SK-MEL-5 (cell line): ENCODE results near the gene PIM3. TPM values are rescaled to one million over a fixed set of nuclear protein-coding genes. Genes with fewer than 3 reads are reported as not detected.

ENCODE experiments used
- DNase-seq: peaks from one replicate; pipeline ENCODE4 v3.0.0-alpha.2; 2016; ENCODE audit warnings: low read depth, low spot score
- in situ Hi-C: cut with HindIII; loops from 2 replicates; pipeline ENCODE4 v1.10.0; 2016; ENCODE audit warnings: low sequenced_read_pairs, high pct_unique_total_duplicates, low pct_unique_long_range_greater_than_20kb
- polyA plus RNA-seq, 2 experiments: library from polyadenylated mRNA; depleted of rRNA; stranded (reverse); fragments of >200 nt; gene quantifications; 2 replicates each; pipeline ENCODE4 v1.2.3, GENCODE V29; 2015
- total RNA-seq: library from RNA; depleted of rRNA; stranded (reverse); fragments of >200 nt; shearing (Covaris generic); gene quantifications from 2 replicates; pipeline ENCODE4 v1.2.3, GENCODE V29; 2014; rRNA removed

The PIM3 gene
- 108 and 120 TPM in 2 replicates for total RNA-seq
- 176 and 178 TPM in 2 replicates for polyA plus RNA-seq (2015; cell fraction: cytosol; rRNA removed)
- polyA plus RNA-seq (2015; cell fraction: nucleus; rRNA removed) = 212 and 310 TPM in 2 replicates

- in situ Hi-C loops = no loop called here
Measured at GRCh38 chr22:49960159-49961004, at the start of gene PIM3. Gene PIM3, plus strand, starts transcription at chr22:49960772. Its CDS starts 176 bp downstream, at chr22:49960948.

GRCh38 chr22:49911881-49912625 lies 48.5 kb upstream of the PIM3 start:
- in situ Hi-C loops = no loop called here
- no peak for DNase-seq

More at GRCh38 chr22:49960159-49961004, at the start of gene PIM3:
- DNase-seq = peak; percentile 96

GRCh38 chr22:49913026-49913425 lies 47.5 kb upstream of the PIM3 start:
- in situ Hi-C loops = no loop called here
- DNase-seq = no peak

DNA sequence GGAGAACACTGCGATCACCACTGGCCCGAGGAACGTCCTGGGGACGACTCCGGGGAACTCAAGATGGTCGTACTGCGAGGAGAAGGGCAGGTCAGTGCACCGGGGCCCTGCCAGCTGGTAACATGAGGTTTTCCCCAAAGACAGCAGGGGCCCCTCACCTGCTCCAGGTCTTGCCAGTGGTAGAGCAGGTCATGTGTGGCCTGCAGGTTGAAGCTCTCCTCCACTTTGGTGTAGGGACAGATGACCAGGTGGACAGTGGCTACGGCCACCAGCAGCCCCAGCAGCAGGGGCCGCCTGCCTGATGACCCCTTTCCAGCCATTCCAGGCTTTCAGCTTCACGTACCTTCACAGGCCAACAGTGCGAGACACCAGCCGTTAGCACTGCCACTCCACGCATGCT lies 47.1 kb upstream of the PIM3 start:
- in situ Hi-C loops = no loop called here

DNA sequence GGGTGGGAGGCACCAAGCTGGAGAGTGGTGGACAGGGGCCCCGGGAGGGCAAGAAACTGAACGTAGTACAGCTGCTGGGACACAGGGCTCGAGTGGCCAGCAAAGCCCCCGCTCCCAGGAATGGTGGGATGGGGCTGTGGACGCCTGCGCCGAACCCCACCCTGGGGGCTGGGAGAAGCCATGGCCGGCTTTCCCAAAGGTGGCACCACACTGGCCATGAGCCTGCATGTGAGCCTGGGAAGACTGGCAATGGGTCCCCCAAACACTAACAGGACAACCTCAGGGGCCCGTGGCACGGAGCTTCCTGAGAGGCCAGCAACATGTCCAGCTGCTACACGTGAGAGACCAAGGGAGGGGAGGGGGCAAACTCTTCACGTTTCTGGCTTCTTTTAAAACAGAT lies 46.3 kb upstream of the PIM3 start:
- in situ Hi-C loops = no loop called here
- DNase-seq = no peak

More for the DNA sequence above, 47.1 kb upstream of the PIM3 start:
- no peak for DNase-seq

- in situ Hi-C loops = no loop called here
- no peak for DNase-seq
Measured at GRCh38 chr22:49915610-49916009, 45.0 kb upstream of the PIM3 start.

DNA sequence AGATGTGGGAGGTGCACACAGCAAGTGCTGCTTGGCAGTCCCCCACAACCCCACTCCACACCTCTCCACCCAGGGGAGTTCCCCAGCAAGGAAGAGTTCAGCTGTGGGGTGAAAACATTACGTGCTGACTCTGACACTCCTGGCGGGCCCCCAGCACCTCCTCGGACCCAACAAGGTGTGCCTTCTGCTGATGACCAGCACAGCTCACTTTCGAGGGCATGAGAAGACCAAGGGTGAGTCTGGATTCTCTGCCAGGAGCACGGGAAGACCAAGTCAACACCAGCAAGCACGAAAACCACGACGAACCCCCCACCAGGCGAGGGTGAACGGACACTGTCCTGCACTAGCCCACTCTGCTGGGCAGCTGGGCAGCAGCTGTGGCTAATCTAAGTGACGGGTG lies 43.7 kb upstream of the PIM3 start:
- no peak for DNase-seq
- in situ Hi-C loops = no loop called here

DNA sequence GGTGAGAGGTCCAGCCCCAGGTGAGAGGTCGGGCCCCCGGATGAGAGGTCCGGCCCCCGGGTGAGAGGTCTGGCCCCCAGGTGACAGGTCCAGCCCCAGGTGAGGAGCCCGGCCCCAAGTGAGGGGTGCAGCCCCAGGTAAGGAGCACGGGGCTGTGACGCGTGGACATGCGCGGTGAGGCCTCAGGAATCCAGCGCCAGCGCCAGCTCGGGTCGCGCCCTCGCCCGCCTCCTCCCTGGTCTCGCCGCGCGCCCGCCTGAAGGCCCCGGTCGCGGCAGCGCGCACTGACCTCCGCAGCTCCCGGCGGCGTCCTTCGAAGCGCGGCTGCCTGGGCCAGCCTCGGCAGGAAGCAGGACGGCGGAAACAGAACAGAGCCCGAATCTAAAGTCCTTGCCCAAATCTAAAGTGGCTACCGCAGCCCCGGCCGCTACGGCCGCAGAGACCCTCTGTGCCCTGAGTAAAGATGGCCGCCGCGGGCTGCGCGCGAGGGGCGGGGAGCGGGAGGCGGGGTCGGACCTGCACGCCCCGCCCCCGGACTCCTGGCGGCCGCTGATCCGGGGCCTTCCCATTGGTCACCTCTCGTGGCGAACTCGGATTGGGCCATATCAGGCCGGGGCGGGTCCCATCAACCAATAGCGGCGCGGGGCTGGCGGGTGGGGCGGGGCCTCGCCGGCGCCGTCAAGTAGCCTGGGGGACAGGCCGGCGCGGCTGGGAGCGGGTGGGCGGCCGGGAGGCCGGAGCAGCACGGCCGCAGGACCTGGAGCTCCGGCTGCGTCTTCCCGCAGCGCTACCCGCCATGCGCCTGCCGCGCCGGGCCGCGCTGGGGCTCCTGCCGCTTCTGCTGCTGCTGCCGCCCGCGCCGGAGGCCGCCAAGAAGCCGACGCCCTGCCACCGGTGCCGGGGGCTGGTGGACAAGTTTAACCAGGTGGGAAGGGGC lies 42.3 kb upstream of the PIM3 start, which contains the start of the genes ALG12 and CRELD2:
Gene ALG12 (minus strand): TSS at position 465 of the 937 bp plus-strand sequence. CDS start 4,673 bp downstream, outside the sequence.
Gene CRELD2 (plus strand): TSS at position 661 of the 937 bp plus-strand sequence. CDS start 136 bp downstream, at position 797.
- peak; percentile 97 for DNase-seq
- in situ Hi-C loops = no loop called here

DNA sequence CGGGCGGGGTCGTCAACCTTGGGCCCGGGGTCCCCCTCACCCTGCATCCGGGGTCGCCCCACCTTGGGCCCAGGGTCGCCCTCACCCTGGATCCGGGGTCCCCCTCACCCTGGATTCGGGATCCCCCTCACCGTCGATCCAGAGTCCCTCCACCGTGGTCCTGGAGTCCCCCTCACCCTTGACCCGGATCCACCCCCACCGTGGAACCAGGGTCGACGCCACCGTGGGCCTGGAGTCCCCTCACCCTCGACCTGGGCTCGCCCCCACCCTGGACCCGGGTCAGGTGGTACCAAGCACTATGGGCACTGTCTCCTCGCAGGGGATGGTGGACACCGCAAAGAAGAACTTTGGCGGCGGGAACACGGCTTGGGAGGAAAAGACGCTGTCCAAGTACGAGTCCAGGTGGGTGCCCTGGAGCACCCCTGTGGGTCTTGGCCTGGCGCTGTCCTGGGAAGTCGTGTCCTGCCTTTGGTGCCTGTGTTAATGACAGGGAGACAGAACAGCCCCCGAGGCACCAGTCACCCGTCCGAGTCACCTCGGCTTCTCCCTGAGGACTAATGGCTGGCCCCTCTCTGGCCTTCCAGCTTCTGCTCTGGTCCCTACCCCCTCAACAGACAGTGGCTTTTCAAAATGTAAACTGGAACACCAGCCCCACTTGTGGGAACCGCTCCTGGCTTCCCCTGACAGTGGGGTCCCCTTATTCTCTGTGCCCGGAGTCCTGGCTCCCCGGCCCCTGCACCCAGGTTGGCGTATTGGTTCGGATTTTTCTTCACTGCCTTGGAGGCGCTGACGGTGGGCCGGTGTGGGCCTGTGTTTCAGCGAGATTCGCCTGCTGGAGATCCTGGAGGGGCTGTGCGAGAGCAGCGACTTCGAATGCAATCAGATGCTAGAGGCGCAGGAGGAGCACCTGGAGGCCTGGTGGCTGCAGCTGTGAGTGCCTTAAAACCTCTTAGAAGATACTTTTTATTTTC lies 41.4 kb upstream of the PIM3 start:
- in situ Hi-C loops = no loop called here
- DNase-seq = no peak

DNA sequence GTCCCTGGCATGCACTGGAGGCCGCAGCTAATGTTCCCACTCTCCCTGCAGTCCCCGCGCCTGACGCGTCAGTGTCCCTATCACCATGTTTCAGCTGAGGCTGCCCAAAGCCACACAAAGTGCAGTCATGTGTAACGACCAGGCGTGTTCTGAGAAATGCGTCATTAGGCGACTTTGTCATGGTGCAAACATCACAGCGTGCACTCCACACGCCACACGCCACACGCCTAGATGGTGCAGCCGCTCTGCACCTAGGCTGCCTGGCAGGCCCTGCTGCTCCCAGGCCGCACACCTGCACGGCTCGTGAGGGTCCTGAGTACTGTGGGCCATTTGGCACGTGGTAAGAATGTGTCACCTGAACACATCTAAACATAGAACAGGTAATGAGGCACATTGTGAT lies 39.7 kb upstream of the PIM3 start:
- in situ Hi-C loops = no loop called here
- no peak for DNase-seq

GRCh38 chr22:49921508-49922278 lies 38.9 kb upstream of the PIM3 start:
- in situ Hi-C loops = no loop called here

GRCh38 chr22:49922484-49922883 lies 38.1 kb upstream of the PIM3 start:
- in situ Hi-C loops = no loop called here
- DNase-seq = no peak

More at GRCh38 chr22:49921508-49922278, 38.9 kb upstream of the PIM3 start:
- no peak for DNase-seq

- in situ Hi-C loops = no loop called here
- DNase-seq = no peak
Measured at GRCh38 chr22:49922926-49923325, 37.6 kb upstream of the PIM3 start.

DNA sequence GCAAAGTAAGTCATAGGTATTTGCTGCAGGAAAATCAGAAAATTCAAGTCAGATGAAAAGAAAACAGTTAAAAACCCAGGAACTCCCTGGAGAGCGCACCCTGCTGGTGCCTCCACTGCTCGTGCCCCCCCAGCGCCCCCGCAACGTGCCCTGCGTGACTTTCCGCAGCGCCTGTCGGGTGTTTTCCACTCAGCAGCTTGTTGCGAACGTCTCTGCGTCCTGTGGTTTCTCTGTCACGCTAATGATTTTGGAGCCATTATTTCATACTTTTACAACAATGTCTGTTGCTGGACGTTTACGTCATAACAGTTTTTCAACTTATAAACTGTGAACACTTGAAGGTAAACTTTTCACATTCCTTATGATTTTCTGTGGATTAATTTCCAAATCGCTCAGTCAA lies 37.1 kb upstream of the PIM3 start:
- no peak for DNase-seq
- in situ Hi-C loops = no loop called here

- DNase-seq = no peak
Measured at GRCh38 chr22:49924113-49924833, 36.3 kb upstream of the PIM3 start.

More at GRCh38 chr22:49924113-49924833, 36.3 kb upstream of the PIM3 start:
- in situ Hi-C loops = no loop called here
